Stimulated activated CD8-positive, alpha-beta memory T cell treated with anti-CD3 and anti-CD28 coated beads, Interleukin-2, amount 100 ng/mL, for 48 hours (primary cell): Measurements from ENCODE around the gene KDM7A.
A peak's percentile ranks its signal among the peaks of the same experiment; 100 is the strongest.
"Not testable (repeated sequence)": the region's sequence is repeated elsewhere in the genome, so short reads cannot be mapped to it uniquely, and the experiment has no call there.

Experiments
- DNase-seq, 2 donors: peaks; one replicate each; pipeline ENCODE4 v3.0.0-alpha.2; 2020; ENCODE audit warnings: low read depth in 2 of 2

Gene KDM7A

DNA sequence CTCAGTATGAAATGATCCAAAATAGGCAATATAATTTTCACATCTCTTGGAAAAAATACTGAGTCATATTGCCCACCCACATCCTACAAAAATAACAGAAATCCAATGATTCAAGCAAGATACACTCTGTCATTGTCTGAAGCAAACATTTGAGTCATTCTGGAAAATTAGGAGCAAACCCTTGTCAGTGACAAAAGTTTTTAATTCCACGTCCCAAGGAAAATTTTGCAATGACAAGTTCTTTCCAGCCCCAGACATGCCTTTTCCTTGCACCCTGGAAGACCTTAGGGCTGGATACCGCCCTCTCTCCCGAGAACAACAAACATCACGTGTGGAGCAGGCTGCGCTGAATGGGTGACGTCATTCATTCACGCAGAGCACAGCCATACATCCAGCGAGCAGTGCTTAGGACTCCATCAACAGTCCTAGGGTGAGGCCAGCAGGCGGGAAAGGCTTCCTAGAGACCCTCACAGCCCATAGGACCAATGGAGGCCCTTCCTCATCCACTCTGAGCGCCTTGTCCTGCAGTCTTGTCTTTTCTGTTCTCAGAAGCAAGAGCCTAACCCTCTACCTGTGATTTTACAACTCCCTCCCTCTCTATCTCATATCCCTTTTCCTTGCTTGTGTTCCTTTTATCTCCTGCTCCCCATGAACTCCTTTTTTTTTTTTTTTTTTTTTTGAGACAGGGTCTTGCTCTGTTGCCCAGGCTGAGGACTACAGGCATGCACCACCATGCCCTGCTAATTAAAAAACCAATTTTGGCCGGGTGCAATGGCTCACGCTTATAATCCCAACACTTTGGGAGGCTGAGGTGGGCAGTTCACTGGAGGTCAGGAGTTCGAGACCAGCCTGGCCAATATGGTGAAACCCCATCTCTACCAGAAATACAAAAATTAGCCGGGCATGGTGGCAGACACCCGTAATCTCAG, 23.5 kb upstream of the KDM7A start:
- DNase-seq: no peak

DNA sequence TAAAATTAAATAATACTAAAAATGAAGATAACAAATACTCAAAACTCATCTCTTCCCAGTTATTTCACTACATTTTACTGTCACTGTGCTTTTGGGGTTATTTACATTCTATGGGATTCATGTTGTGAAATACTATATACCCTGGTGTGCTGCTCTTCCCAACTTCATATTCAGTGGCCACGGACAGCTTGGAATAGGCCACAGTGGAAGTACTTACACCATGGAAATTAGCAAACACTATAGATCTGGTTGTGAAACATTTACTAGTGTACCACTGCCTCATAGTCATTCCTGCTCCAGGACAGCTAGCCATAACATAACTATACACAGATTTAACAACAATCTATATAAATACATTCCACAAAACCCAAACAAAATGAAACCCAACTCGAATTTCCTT, 21.2 kb upstream of the KDM7A start:
- DNase-seq: no peak

DNA sequence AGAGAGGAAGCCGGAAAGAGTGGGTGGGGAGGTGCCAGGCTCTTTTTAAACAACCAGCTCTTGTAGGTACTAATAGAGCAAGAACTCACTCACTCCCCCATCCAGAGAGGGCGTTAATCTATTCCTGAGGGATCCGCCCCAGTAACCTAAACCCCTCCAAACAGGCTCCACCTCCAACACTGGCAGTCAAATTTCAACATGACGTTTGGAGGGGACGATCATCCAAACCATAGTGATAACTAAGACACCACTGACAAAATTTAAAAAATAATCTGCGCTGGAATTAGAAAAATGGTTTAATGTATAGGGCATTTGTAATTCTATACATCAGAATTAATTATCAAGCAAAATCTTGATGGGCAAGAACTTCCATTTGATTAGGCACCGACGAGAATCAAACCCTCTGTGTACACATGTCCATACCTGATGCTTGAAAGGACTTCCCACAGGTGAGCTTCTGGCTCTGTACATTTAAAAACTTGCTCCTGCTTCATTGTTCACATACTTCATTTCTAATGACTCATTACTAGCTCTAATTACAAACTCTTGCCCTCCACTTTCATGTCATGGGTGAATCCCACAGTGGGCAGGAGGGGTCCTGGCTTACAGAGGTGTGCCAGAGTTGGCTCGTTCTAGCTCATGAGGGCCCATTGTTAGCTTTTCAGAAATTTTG, 20.6 kb upstream of the KDM7A start:
- no peak for DNase-seq

DNA sequence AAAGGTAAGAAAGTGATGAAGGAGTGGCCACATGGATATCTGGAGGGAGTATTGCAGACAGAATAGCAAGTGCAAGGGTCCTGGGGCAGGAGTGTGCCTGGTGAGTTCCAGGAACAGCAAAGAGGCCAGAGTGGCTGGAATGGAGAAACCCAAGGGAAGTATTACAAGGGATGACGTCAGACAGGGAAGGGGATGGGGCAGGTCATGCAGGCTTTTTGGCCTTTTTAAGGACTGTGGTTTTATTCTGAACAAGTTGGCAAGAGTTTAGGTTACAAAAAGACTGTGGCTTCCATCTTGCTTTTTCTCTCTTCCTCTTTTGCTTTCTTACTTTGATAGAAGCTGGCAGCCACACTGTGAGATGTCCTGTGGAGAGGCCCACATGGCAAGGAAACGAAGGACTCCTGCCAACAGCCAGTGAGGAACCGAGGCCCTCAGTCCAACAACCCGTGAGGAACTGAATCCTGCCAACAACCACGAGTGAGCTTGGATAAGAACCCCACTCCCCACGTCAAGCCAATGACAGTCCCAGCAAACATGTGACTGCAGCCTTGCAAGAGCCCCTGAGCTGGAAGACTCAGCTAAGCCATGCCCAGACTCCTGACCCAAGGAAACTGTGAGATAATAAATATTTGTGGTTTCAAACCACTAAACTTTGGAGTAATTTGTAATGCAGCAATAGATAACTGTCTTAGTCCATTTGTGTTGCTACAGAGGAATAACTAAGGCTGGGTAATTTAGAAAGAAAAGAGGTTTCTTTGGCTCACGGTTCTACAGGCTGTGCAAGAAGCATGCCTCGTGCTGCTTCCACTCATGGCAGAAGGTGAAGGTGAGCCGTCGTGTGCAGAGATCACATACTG, 19.8 kb upstream of the KDM7A start:
- DNase-seq: no peak

DNA sequence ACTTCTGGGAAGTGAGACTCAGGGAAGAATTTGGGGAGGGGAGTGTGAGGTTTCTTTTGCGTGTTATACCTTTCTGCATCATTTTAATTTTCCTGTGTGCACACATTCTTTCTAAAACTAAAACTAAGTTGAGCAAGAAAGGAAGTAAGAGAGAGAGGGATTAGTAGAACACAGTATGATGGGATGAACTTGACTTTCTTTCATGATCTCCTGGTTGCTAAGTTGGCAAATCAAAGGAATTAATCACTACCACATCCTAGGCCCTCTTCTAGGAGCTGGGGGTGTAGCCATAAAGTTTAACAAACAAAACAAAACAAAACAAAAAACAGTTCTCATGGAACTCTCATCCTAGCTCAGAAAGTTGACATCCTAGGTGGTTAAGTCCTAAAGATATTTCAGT, 19.1 kb upstream of the KDM7A start:
- no peak for DNase-seq

DNA sequence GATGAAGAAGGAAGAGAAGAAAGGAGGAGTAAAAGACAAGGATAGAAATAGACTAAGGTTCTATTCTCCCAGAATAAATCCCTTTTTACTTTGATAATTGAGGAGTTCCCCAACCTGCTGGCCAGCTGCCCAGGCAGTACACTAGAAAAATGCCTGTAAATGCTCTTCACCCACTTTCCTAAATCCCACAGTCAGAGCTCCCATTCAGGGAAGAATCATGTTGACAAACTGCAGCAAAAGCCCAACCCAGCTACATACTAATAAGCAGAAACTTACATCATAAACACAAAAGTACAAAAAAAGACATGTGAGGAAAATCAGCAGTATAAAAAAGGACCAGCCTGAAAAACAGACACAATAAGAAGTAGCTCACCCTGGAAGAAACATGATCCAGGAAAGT, 15.8 kb upstream of the KDM7A start:
- DNase-seq: no peak

DNA sequence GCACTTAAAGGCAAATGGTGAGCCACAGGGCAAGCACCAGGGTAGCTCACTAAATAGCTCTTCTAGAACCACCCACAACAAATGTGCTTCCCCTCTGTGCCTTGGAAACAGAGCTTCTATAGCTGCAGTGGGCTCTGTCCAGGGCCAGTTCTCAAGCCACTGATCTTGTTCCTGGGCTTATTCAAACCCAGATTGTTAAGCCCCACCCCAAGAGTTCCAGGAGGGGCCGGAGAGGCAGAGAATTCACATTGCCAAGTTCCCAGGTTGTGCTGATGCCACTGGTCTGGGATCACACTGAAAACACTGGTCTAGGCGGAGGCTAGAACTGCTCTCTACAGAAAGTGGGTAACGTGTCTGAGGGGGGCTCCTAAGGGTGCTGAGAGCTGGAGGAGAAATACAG, 15.4 kb upstream of the KDM7A start:
- DNase-seq: no peak

DNA sequence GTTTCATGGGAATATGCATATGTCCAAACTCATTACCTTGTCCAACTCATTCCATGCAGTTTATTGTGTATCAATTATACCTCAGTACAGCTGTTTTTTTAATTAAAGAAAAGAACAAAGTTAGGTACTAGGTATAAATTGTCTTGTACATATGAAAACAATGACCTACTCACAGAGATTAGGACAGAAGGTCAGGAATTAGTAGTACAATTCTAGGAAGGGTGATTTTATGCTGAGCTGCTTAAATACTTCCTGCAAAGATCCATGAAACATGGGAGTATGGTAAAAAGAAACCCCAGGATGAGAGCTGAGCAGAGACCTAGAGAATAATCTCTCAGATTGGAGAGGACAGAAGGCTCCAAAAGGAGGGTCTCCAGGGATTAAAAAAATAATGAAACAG, 13.8 kb upstream of the KDM7A start:
- DNase-seq: no peak

DNA sequence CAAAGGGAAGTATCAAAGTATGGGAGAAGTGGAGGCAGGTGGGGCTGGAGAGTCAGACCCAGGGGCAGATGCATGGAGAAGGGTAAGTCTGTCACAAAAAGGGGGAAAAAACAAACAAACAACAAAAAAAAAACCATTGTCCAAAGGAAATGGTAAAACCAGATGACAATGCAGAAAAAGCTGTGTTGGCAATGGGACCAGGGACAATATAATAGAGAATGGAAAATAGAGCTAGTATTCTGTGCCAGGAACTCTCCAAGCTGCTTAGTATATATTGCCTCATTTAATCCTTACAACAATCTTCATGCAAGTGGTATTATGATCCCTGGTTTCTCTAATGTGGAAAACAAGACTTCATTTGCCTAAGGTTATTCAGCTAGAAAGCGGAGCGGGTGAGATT, 13.1 kb upstream of the KDM7A start:
- DNase-seq: no peak

DNA sequence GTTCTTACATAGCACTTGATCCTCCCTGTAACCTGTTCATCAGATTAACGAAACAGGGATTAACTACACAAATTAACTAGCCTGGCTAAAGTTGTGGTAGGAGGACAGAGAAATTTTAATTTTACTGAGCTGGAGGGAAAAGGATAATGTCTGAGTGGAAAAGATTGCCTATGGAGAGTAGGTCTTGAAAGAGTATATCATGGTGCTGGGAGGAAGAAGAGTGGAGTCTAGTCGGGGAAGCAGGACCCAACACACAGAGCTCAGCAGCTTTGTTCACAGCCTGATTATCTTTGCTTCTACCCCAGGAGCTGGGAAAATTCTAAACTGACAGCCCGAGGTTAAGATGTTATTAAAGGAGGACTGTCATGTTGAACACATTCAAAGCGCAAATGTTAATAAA, 6.1 kb upstream of the KDM7A start:
- no peak for DNase-seq

DNA sequence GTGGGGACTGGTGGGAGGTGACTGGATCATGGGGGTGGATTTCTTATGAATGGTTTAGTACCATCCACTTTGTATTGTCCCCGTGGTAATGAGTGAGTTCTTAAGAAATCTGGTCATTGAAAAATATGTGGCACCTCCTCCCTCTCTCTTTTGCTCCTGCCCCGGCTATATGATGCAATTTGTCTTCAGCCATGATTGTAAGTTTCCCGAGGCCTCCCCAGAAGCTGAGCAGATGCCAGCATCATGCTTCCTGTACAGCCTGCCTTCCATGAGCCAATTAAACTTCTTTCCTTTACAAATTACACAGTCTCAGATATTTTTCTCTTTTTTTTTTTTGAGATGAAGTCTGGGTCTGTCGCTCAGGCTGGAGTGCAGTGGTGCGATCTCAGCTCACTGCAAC, 2.6 kb upstream of the KDM7A start:
- DNase-seq: no peak

DNA sequence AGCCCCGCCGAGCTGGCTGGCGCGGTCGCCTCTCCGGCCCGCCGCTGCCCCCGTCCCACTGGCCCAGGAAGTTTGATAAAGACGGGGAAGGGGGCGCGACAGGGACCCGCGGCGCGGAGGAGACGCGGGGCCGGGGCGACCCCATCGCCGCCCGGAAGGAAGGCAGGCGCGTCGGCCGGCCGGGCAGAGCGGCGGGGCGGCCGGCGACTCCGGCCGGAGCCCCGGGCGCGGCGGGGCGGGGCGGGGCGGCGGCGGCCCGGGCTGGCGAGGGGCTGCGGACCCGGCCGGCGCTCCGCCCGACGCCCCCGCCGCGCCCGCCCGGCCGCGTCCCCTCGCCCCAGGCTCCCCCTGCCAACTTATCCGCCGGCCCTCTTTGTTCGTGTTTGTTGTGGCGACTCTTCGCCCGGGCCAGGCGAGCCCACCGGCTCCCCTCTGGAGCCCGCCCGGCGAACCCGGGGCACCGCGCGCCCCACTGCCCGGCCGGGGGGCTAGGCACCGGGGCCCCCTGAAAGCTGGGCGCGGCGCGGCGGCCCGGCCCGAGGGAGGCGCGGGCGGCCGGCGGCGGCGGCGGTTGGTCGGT, 571 bp downstream of the KDM7A start:
- peak in 1 of 2 donors; percentile 1 for DNase-seq

DNA sequence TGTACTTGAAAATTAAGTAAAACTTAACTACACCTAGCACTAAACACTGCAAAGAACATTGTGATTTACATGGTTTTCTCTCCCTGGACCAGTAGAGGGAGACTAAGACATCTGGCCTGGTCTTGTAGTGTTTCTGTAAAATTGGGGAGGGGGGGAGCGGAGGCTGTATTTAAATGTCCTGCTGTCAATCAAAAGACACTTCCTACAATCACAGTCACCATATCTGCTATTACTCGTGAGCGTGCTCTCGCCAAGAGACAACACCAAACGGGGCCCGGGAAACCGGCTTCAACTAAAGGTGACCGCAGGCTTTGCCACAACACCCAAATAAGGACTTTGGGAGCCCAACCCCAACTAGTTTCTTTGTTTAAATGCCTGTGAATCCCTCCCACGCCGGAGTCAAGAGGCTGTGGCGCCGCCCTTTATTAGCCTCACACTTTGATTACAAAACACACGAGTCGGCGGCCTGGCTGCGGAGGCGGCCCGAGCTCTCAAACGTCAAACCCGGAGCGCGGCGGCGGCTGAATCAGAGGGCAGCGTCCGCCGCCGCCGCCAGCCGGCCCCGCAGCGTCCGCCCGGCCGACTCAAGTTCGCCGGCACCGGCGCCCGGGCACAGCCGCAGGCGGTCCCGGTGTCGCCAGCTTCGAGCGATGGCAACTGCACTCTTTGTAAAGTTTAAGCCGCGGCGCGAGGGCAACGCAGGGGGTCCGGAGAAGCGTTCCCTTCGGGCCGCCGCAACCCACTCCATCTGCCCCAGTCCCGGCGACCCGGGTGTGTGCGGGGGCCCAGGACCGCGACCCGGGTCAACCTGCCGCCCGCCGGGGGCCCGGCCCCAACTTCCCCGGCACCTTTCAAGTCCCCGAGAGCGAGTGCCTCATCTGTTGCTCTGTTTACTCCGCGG, 1.3 kb downstream of the KDM7A start:
- peak; percentile 76 to 79 for DNase-seq

DNA sequence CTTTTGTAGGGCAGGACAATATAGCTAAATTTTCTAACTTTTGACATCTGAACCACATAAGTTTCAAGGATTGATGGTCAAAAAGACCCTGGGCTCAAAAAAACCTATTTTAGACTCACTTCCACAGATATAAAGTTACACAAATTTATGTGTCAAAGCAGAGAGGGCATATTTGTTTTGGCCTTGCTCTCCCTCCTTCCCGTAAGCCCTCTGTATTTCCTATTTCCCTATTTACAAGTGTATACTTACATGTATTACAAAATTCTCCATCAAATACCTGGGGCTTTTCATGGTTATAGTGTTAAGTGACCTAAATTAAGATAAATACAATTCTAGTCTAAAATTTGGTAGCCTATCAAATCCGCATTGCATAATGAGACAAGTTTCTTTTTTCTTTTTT, 2.6 kb downstream of the KDM7A start:
- no peak for DNase-seq

DNA sequence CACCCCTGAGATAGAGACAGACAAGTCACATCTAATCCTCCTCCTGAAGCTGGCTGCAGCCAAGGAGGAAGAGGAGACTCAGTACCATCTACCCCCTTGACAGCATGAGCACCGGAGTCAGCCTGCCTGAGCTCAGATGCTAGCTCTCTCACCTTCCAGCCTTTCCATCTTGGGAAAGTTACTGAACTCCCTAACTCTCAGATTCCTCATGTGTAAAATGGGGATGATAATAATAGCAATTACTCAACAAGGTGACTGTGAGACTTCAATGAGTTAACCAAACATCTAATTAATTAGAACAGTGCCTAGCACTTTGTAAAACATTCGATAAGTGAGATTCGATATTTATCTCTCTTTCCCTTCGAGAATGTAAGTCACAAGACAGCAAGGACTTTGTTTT, 6.4 kb downstream of the KDM7A start:
- DNase-seq: no peak

DNA sequence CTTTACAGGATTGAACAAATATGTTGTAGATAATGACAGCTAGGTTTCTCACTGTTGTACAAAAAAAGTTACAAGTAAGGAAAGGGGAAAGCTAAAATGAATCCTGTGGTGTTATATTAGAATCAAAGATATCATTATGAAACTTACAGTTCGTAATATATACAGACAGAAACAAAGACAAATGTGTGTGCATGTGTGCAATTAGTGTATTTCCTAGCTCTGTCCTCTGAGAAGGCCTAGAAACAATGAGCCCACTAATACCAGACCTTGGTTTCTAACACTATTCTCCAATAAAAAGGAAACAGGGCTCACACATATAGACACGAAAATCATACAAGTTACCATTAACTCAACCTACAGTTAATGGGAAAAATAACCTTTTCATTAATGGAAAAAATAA, 8.0 kb downstream of the KDM7A start:
- no peak for DNase-seq

DNA sequence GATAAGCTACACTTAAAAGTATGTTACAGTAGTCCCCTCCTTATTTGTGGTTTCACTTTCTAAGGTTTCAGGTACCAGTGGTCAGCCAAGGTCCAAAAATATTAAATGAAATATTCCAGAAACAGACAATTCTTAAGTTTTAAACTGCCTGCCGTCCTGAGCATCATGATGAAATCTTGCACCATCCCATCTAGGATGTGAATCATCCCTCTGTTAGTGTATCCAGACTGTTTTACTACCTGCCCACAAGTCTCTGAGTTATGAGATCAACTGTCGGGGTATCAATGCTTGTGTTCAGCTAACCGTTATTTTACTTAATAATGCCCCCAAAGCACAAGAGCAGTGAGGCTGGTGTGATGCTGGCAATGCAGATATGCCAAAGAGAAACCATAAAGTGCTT, 11.4 kb downstream of the KDM7A start:
- no peak for DNase-seq

DNA sequence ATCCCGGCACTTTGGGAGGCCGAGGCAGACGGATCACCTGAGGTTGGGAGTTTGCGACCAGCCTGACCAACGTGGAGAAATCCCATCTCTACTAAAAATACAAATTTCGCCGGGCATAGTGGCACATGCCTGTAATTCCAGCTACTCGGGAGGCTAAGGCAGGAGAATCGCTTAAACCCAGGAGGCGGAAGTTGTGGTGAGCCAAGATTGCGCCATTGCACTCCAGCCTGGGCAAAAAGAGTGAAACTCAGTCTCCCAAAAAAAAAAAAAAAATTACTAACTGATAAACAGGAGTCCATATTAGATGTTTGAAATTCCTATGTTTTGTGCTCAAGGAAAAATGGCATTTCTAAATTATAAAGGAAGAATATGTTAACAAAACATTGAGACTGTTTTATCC, 14.7 kb downstream of the KDM7A start:
- DNase-seq: not testable (repeated sequence)

DNA sequence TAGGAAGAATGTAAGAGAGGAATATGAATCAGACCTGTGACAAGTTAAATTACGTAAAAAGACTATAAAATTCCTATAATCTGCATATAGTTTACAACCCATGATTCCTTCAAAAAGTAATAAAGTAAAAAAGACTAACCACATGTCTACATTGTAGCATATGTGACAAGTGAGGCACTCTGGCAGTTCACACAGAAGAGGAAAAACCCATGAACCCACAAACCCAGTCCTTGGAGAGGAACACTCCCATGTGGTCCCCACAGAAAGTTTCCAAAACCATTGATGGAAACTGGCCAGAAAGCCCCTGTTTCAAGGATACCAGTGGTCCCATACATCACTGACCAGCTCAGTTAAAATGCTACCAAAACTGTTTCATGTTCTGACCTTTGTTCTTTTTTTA, 15.7 kb downstream of the KDM7A start:
- no peak for DNase-seq

DNA sequence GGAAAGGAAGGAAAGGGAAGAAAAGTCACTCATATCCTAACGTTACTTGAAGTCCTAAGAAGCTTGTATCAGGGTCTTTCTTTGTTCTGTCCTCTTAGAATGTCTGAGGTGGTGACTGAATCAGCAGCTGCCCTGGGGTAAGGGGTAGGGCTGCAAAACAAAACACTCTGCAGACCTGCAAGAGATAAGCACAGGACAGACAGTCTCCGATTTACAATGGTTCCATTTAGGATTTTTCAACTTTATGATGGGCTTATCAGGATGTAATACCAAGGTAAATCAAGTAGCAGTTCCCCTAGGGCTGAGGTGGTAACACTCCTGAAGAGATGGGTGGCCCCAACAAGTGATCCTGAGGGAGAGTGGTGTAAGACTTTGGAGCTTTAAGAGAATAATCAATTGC, 16.5 kb downstream of the KDM7A start:
- no peak for DNase-seq

DNA sequence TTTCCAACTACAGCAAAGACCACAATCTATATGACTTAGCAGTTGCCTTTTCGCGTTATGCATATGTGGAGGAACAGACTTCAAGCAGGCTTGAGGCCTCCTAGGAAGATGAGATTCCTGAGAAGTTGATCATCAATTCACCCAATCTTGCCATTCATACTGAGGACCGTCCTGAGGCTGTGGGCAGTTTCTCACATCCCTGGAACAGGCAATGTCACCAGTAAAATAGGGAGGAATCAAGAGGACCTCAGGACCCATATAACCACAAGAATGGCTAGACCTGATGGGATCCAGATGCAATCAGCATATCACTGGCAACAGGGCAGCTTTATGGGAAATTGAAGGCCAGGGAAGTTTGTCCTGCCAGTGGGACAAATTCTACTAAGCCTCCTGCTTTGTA, 17.3 kb downstream of the KDM7A start:
- no peak for DNase-seq
